Measurements from ENCODE around the gene FAM111A. TPM values are rescaled to one million over a fixed set of nuclear protein-coding genes. Genes with fewer than 3 reads are reported as not detected.

The FAM111A gene
- total RNA-seq, 2 experiments from 2014 or later = 32.8 to 34.4 TPM

DNA sequence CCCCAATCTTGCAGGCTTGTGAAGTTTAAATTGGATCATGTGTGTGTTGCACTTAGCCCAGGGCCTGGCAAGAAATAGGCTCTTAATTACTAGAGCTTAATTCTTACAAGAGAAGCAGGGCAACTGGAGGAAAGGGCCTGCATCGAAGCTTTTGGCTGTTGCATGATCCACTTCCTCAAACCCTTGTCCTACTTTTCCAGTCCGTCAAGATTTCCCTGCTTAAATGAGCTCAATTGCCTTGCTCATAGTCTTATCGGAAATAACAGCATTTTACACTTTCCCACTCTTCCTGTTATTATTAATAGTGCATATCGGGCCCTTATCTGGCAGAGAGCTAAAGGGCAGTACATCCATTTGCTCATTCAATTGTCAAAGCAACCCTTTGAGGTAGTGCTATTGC lies 47.3 kb downstream of the FAM111A start:
- Mint-ChIP-seq H3K36me3 (ENCODE audit: low read depth) (peaks cover under 1% of the 10 kb centered on the region), H3K9me3 (no peaks in the 10 kb centered on the region), H3K27ac (no peak overlapping the region), H3K4me1 (ENCODE audit: low read depth) (no peaks in the 10 kb centered on the region), H3K27me3 (no peaks in the 10 kb centered on the region), H3K4me3 (no peak overlapping the region)
- DNase-seq = no peak
- TF ChIP-seq, protein P1, sequence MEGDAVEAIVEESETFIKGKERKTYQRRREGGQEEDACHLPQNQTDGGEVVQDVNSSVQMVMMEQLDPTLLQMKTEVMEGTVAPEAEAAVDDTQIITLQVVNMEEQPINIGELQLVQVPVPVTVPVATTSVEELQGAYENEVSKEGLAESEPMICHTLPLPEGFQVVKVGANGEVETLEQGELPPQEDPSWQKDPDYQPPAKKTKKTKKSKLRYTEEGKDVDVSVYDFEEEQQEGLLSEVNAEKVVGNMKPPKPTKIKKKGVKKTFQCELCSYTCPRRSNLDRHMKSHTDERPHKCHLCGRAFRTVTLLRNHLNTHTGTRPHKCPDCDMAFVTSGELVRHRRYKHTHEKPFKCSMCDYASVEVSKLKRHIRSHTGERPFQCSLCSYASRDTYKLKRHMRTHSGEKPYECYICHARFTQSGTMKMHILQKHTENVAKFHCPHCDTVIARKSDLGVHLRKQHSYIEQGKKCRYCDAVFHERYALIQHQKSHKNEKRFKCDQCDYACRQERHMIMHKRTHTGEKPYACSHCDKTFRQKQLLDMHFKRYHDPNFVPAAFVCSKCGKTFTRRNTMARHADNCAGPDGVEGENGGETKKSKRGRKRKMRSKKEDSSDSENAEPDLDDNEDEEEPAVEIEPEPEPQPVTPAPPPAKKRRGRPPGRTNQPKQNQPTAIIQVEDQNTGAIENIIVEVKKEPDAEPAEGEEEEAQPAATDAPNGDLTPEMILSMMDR (IDR thresholded peaks at IDR 0.05) = no peak
- Histone ChIP-seq H3K36me3 (ENCODE audit: insufficient read depth, low read length) (no peaks in the 10 kb centered on the region), H3K9me3 (ENCODE audit: control insufficient read depth in 1 of 2, insufficient read depth in 1 of 2, low read length in 2 of 2) (no peaks in the 10 kb centered on the region), H3K4me3 (ENCODE audit: low read length) (no peak overlapping the region), H3K27ac (ENCODE audit: low read depth in 1 of 2, low read length in 2 of 2) (no peak overlapping the region), H3K4me1 (ENCODE audit: insufficient read depth, low read length) (peaks cover 6% of the 10 kb centered on the region), H3K27me3 (ENCODE audit: control insufficient read depth in 1 of 2, insufficient read depth in 2 of 2, low read length in 2 of 2) (no peaks in the 10 kb centered on the region)
- no peak for ATAC-seq (ENCODE audit: poor library complexity)
- intact Hi-C loops (cut with DNase I, micrococcal nuclease) = no loop called here
- ChIA-PET POLR2A (no interaction called here), CTCF (interaction anchor here (1.1 to 1.4 kb wide), 2 partner anchors 18 to 33 kb away, joined by 3 to 4 read pairs; partner anchors contain the start of gene DTX4)

- H3K4me1 Mint-ChIP-seq (ENCODE audit: low read depth) = no peaks in the 10 kb centered on the region
- Histone ChIP-seq H3K36me3 (ENCODE audit: insufficient read depth, low read length) (no peaks in the 10 kb centered on the region), H3K27ac (ENCODE audit: low read depth in 1 of 2, low read length in 2 of 2) (no peak overlapping the region), H3K9me3 (ENCODE audit: control insufficient read depth in 1 of 2, insufficient read depth in 1 of 2, low read length in 2 of 2) (no peaks in the 10 kb centered on the region), H3K4me3 (ENCODE audit: low read length) (no peak overlapping the region), H3K4me1 (ENCODE audit: insufficient read depth, low read length) (peaks cover 5% of the 10 kb centered on the region), H3K27me3 (ENCODE audit: control insufficient read depth in 1 of 2, insufficient read depth in 2 of 2, low read length in 2 of 2) (no peaks in the 10 kb centered on the region)
- ATAC-seq (ENCODE audit: poor library complexity) (no peak), DNase-seq (no peak)
- no peak overlapping the region for H3K27ac Mint-ChIP-seq
- no peaks in the 10 kb centered on the region for H3K9me3 Mint-ChIP-seq
- peaks cover 4% of the 10 kb centered on the region for H3K36me3 Mint-ChIP-seq (ENCODE audit: low read depth)
- intact Hi-C loops (cut with DNase I, micrococcal nuclease) = no loop called here
- CTCF ChIA-PET = no interaction called here
- no peaks in the 10 kb centered on the region for H3K27me3 Mint-ChIP-seq
- POLR2A ChIA-PET = no interaction called here
- H3K4me3 Mint-ChIP-seq = no peak overlapping the region
- TF ChIP-seq, protein P1 (IDR thresholded peaks at IDR 0.05) = no peak
Measured at GRCh38 chr11:59191095-59191494, 48.4 kb downstream of the FAM111A start.

DNA sequence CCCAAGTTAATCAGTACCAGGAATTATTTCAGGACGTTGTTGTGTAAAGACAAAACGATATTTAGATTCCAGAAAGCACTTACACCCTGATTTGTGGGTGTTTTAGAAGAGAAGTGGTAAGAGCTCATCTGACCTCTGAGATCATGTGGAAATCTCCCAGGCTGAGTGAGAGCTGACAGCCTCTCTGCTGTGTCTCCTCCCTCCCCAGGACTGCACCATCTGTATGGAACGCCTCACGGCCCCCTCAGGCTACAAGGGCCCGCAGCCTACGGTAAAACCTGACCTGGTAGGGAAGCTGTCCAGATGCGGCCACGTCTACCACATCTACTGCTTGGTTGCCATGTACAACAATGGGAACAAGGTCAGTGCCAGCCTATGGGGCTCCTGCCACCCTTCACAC lies 49.2 kb downstream of the FAM111A start:
- Mint-ChIP-seq H3K36me3 (ENCODE audit: low read depth) (peaks cover 4% of the 10 kb centered on the region), H3K27ac (no peak overlapping the region), H3K4me1 (ENCODE audit: low read depth) (no peaks in the 10 kb centered on the region), H3K27me3 (no peaks in the 10 kb centered on the region), H3K9me3 (no peaks in the 10 kb centered on the region), H3K4me3 (no peak overlapping the region)
- ChIA-PET CTCF (no interaction called here), POLR2A (no interaction called here)
- ATAC-seq (ENCODE audit: poor library complexity) = no peak
- DNase-seq = no peak
- Histone ChIP-seq H3K36me3 (ENCODE audit: insufficient read depth, low read length) (no peaks in the 10 kb centered on the region), H3K27me3 (ENCODE audit: control insufficient read depth in 1 of 2, insufficient read depth in 2 of 2, low read length in 2 of 2) (no peaks in the 10 kb centered on the region), H3K27ac (ENCODE audit: low read depth in 1 of 2, low read length in 2 of 2) (no peak overlapping the region), H3K9me3 (ENCODE audit: control insufficient read depth in 1 of 2, insufficient read depth in 1 of 2, low read length in 2 of 2) (no peaks in the 10 kb centered on the region), H3K4me3 (ENCODE audit: low read length) (no peak overlapping the region), H3K4me1 (ENCODE audit: insufficient read depth, low read length) (no peaks in the 10 kb centered on the region)
- intact Hi-C loops (cut with DNase I, micrococcal nuclease) = no loop called here
- TF ChIP-seq, protein P1 (IDR thresholded peaks at IDR 0.05) = no peak
